ENCODE results near the gene RHEX.

DNA sequence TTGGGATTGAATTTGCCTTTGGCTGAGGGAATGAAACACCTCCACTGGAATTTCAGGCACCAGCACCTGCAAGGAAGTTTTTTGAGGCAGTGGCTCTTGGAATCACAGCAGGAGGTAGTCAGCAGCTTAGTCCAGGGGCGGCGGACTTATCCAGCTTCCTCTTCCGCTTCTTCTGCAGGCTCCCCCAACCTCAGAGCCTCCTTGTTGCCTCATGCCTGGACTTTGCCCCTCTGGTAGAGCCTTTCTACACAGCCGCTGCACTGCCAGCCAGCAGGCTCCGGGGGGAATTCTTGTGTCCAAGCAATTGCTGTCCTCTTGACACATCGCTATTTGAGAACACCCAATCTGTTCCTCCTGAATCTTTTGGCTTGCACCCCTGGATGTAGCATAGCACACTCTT, 4.4 kb upstream of the RHEX start:
- TF ChIP-seq, protein P1, sequence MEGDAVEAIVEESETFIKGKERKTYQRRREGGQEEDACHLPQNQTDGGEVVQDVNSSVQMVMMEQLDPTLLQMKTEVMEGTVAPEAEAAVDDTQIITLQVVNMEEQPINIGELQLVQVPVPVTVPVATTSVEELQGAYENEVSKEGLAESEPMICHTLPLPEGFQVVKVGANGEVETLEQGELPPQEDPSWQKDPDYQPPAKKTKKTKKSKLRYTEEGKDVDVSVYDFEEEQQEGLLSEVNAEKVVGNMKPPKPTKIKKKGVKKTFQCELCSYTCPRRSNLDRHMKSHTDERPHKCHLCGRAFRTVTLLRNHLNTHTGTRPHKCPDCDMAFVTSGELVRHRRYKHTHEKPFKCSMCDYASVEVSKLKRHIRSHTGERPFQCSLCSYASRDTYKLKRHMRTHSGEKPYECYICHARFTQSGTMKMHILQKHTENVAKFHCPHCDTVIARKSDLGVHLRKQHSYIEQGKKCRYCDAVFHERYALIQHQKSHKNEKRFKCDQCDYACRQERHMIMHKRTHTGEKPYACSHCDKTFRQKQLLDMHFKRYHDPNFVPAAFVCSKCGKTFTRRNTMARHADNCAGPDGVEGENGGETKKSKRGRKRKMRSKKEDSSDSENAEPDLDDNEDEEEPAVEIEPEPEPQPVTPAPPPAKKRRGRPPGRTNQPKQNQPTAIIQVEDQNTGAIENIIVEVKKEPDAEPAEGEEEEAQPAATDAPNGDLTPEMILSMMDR (conservative IDR thresholded peaks at IDR 0.05 in 1 of 2, IDR thresholded peaks at IDR 0.05 in 1 of 2; ENCODE audit: extremely low read depth in 1 of 2, insufficient read depth in 1 of 2, low read depth in 1 of 2, low read length in 2 of 2), result no peak
- no peak for TF ChIP-seq EZH2 (IDR thresholded peaks at IDR 0.05; ENCODE audit: borderline replicate concordance, low read length)

All from mammary epithelial cell (primary cell).